ENCODE results near the gene PLEKHB2.

The PLEKHB2 gene

DNA sequence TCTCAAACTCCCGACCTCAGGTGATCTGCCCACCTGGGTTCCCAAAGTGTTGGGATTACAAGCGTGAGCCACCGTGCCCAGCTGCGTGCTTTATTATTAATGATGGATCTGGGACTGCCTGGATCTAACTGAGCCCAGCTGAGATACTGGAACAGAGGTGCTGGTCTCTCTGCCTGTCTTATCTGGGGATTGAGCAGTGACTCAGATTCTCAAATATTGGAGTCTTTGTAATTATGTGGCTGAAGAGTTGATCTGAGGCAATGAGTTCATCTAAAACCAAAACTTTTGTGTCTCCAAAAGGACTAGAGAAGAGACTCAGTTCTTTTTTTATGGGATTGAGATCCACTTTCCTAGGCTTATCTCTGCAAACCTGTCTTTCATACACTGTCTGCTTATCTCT lies 16.3 kb downstream of the PLEKHB2 start:
- H2AFZ ChIP-seq (ENCODE audit: low read depth, low read length) = no peak overlapping the region
- H4K91ac ChIP-seq (ENCODE audit: low read length) = no peak overlapping the region
- no peak overlapping the region for H2BK5ac ChIP-seq (ENCODE audit: low read depth, low read length, poor library complexity, severe bottlenecking)
- no peak overlapping the region for H2AK5ac ChIP-seq (ENCODE audit: low read length, severe bottlenecking)
- H3K27ac ChIP-seq (ENCODE audit: low read length, poor library complexity, severe bottlenecking) = no peak overlapping the region
- no peak overlapping the region for H3K9ac ChIP-seq (ENCODE audit: low read length)
- H2BK12ac ChIP-seq (ENCODE audit: low read length in 2 of 2) = no peak overlapping the region
- peaks cover 33 to 39% of the 10 kb centered on the region in 2 experiments for H3K36me3 ChIP-seq (ENCODE audit: control insufficient read depth in 1 of 2, insufficient read depth in 2 of 2, low read depth in 1 of 2, low read length in 2 of 2)
- no peak overlapping the region for H3K14ac ChIP-seq (ENCODE audit: low read length in 2 of 2)
- no peak overlapping the region for H3K4me2 ChIP-seq (ENCODE audit: low read length, poor library complexity, severe bottlenecking)
- H2BK15ac ChIP-seq (ENCODE audit: low read depth, poor library complexity, severe bottlenecking) = no peak overlapping the region
- peaks cover 40% of the 10 kb centered on the region for H3K79me1 ChIP-seq (replicated peaks; ENCODE audit: low read length, poor library complexity, severe bottlenecking)
- peaks cover 2% of the 10 kb centered on the region for H3K4me1 ChIP-seq (ENCODE audit: control insufficient read depth, insufficient read depth, low read depth, low read length)
- no peak overlapping the region for H3K23ac ChIP-seq (ENCODE audit: low read length in 2 of 2)
- H3K18ac ChIP-seq (ENCODE audit: low read depth in 1 of 2, low read length in 2 of 2) = no peak overlapping the region
- H4K8ac ChIP-seq (ENCODE audit: low read length) = no peak overlapping the region
- no peak overlapping the region for H2BK120ac ChIP-seq (ENCODE audit: low read depth, low read length)
- no peak overlapping the region for H3K4me3 ChIP-seq (ENCODE audit: insufficient read depth in 1 of 2, low read depth in 1 of 2, low read length in 2 of 2)
- no peaks in the 10 kb centered on the region for H3K9me3 ChIP-seq (ENCODE audit: control insufficient read depth, low read length)
- DNase-seq = peak; percentile 13
- H3K27me3 ChIP-seq (ENCODE audit: control insufficient read depth in 1 of 2, insufficient read depth in 1 of 2, low read length in 2 of 2) = no peaks in the 10 kb centered on the region
- 98% methylated on average over 4 of the region's 4 CpGs for WGBS
- no peak overlapping the region for H3K4ac ChIP-seq (ENCODE audit: low read depth in 1 of 2, low read length in 2 of 2)

- H3K4me3 ChIP-seq (ENCODE audit: insufficient read depth in 1 of 2, low read depth in 1 of 2, low read length in 2 of 2) = no peak overlapping the region
- 94% methylated on average over 4 of the region's 4 CpGs for WGBS
Observed at GRCh38 chr2:131122496-131122895, 17.4 kb downstream of the PLEKHB2 start.

GRCh38 chr2:131123192-131123591 lies 18.1 kb downstream of the PLEKHB2 start:
- H3K23ac ChIP-seq (ENCODE audit: low read length in 2 of 2) = no peak overlapping the region
- H2BK120ac ChIP-seq (ENCODE audit: low read depth, low read length) = no peak overlapping the region
- no peak overlapping the region for H4K91ac ChIP-seq (ENCODE audit: low read length)
- no peaks in the 10 kb centered on the region for H3K27me3 ChIP-seq (ENCODE audit: control insufficient read depth in 1 of 2, insufficient read depth in 1 of 2, low read length in 2 of 2)
- DNase-seq = no peak
- no peak overlapping the region for H2BK5ac ChIP-seq (ENCODE audit: low read depth, low read length, poor library complexity, severe bottlenecking)
- H2BK12ac ChIP-seq (ENCODE audit: low read length in 2 of 2) = no peak overlapping the region
- H3K9me3 ChIP-seq (ENCODE audit: control insufficient read depth, low read length) = no peaks in the 10 kb centered on the region
- H3K36me3 ChIP-seq (ENCODE audit: control insufficient read depth in 1 of 2, insufficient read depth in 2 of 2, low read depth in 1 of 2, low read length in 2 of 2) = peaks cover 35 to 54% of the 10 kb centered on the region in 2 experiments
- no peak overlapping the region for H3K14ac ChIP-seq (ENCODE audit: low read length in 2 of 2)
- H3K4me2 ChIP-seq (ENCODE audit: low read length, poor library complexity, severe bottlenecking) = no peak overlapping the region
- H3K79me1 ChIP-seq (replicated peaks; ENCODE audit: low read length, poor library complexity, severe bottlenecking) = peaks cover 38% of the 10 kb centered on the region
- no peak overlapping the region for H4K8ac ChIP-seq (ENCODE audit: low read length)
- H3K4me1 ChIP-seq (ENCODE audit: control insufficient read depth, insufficient read depth, low read depth, low read length) = peaks cover 2% of the 10 kb centered on the region
- WGBS = 100% methylated on average over 3 of the region's 3 CpGs
- no peak overlapping the region for H3K4ac ChIP-seq (ENCODE audit: low read depth in 1 of 2, low read length in 2 of 2)
- H3K18ac ChIP-seq (ENCODE audit: low read depth in 1 of 2, low read length in 2 of 2) = no peak overlapping the region
- no peak overlapping the region for H2AFZ ChIP-seq (ENCODE audit: low read depth, low read length)
- no peak overlapping the region for H3K27ac ChIP-seq (ENCODE audit: low read length, poor library complexity, severe bottlenecking)
- H3K9ac ChIP-seq (ENCODE audit: low read length) = no peak overlapping the region
- H3K4me3 ChIP-seq (ENCODE audit: insufficient read depth in 1 of 2, low read depth in 1 of 2, low read length in 2 of 2) = no peak overlapping the region
- H2BK15ac ChIP-seq (ENCODE audit: low read depth, poor library complexity, severe bottlenecking) = no peak overlapping the region
- H2AK5ac ChIP-seq (ENCODE audit: low read length, severe bottlenecking) = no peak overlapping the region

More at GRCh38 chr2:131122496-131122895, 17.4 kb downstream of the PLEKHB2 start:
- Histone ChIP-seq H2BK15ac (ENCODE audit: low read depth, poor library complexity, severe bottlenecking) (no peak overlapping the region), H3K4ac (ENCODE audit: low read depth in 1 of 2, low read length in 2 of 2) (no peak overlapping the region), H3K23ac (ENCODE audit: low read length in 2 of 2) (no peak overlapping the region), H3K36me3 (ENCODE audit: control insufficient read depth in 1 of 2, insufficient read depth in 2 of 2, low read depth in 1 of 2, low read length in 2 of 2) (peaks cover 31 to 47% of the 10 kb centered on the region in 2 experiments), H3K4me1 (ENCODE audit: control insufficient read depth, insufficient read depth, low read depth, low read length) (peaks cover 2% of the 10 kb centered on the region), H2AFZ (ENCODE audit: low read depth, low read length) (no peak overlapping the region), H3K14ac (ENCODE audit: low read length in 2 of 2) (no peak overlapping the region), H3K9me3 (ENCODE audit: control insufficient read depth, low read length) (no peaks in the 10 kb centered on the region), H4K8ac (ENCODE audit: low read length) (no peak overlapping the region), H3K18ac (ENCODE audit: low read depth in 1 of 2, low read length in 2 of 2) (no peak overlapping the region), H3K27ac (ENCODE audit: low read length, poor library complexity, severe bottlenecking) (no peak overlapping the region), H2AK5ac (ENCODE audit: low read length, severe bottlenecking) (no peak overlapping the region), H4K91ac (ENCODE audit: low read length) (no peak overlapping the region), H3K4me2 (ENCODE audit: low read length, poor library complexity, severe bottlenecking) (no peak overlapping the region), H2BK5ac (ENCODE audit: low read depth, low read length, poor library complexity, severe bottlenecking) (no peak overlapping the region), H2BK120ac (ENCODE audit: low read depth, low read length) (no peak overlapping the region), H2BK12ac (ENCODE audit: low read length in 2 of 2) (no peak overlapping the region), H3K79me1 (replicated peaks; ENCODE audit: low read length, poor library complexity, severe bottlenecking) (peaks cover 38% of the 10 kb centered on the region), H3K27me3 (ENCODE audit: control insufficient read depth in 1 of 2, insufficient read depth in 1 of 2, low read length in 2 of 2) (no peaks in the 10 kb centered on the region), H3K9ac (ENCODE audit: low read length) (no peak overlapping the region)
- no peak for DNase-seq

DNA sequence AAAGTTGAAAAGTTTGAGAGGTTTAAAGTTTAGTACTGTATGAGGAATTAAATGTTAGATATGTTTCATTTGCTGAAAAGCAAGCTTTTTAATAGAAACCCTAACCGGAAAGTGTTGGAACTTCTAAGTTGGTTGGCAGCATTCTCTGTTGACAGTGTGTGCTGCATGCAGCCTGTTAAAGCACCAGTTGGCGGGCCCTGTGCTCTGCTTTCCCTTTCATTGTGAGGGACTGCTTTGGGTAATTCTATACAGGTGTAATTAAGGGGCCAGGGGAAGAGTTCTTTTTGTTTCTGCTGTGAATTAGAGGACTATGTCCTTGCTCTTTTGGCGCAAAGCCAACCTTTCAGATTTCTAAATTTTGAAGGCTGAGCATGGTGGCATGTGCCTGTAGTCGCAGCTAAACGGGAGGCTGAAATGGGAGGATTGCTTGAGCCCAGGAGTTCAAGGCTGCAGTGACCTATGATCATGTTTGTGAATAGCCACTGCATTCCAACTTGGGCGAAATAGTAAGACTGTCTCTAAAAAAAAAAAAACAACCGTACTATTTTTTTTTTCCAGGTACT lies 20.1 kb downstream of the PLEKHB2 start:
- no peak overlapping the region for H2AFZ ChIP-seq (ENCODE audit: low read depth, low read length)
- no peak overlapping the region for H4K91ac ChIP-seq (ENCODE audit: low read length)
- no peak for DNase-seq
- H3K27me3 ChIP-seq (ENCODE audit: control insufficient read depth in 1 of 2, insufficient read depth in 1 of 2, low read length in 2 of 2) = no peaks in the 10 kb centered on the region
- no peak overlapping the region for H3K23ac ChIP-seq (ENCODE audit: low read length in 2 of 2)
- H3K4me2 ChIP-seq (ENCODE audit: low read length, poor library complexity, severe bottlenecking) = no peak overlapping the region
- no peak overlapping the region for H2AK5ac ChIP-seq (ENCODE audit: low read length, severe bottlenecking)
- no peak overlapping the region for H2BK5ac ChIP-seq (ENCODE audit: low read depth, low read length, poor library complexity, severe bottlenecking)
- H3K4me3 ChIP-seq (ENCODE audit: insufficient read depth in 1 of 2, low read depth in 1 of 2, low read length in 2 of 2) = no peak overlapping the region
- 98% methylated on average over 7 of the region's 7 CpGs for WGBS
- H3K79me1 ChIP-seq (replicated peaks; ENCODE audit: low read length, poor library complexity, severe bottlenecking) = peaks cover 41% of the 10 kb centered on the region
- no peaks in the 10 kb centered on the region for H3K4me1 ChIP-seq (ENCODE audit: control insufficient read depth, insufficient read depth, low read depth, low read length)
- no peak overlapping the region for H3K9ac ChIP-seq (ENCODE audit: low read length)
- H3K9me3 ChIP-seq (ENCODE audit: control insufficient read depth, low read length) = no peaks in the 10 kb centered on the region
- H3K4ac ChIP-seq (ENCODE audit: low read depth in 1 of 2, low read length in 2 of 2) = no peak overlapping the region
- H2BK15ac ChIP-seq (ENCODE audit: low read depth, poor library complexity, severe bottlenecking) = no peak overlapping the region
- no peak overlapping the region for H2BK120ac ChIP-seq (ENCODE audit: low read depth, low read length)
- no peak overlapping the region for H3K27ac ChIP-seq (ENCODE audit: low read length, poor library complexity, severe bottlenecking)
- H4K8ac ChIP-seq (ENCODE audit: low read length) = no peak overlapping the region
- H3K36me3 ChIP-seq (ENCODE audit: control insufficient read depth in 1 of 2, insufficient read depth in 2 of 2, low read depth in 1 of 2, low read length in 2 of 2) = peaks cover 42 to 73% of the 10 kb centered on the region in 2 experiments
- no peak overlapping the region for H3K14ac ChIP-seq (ENCODE audit: low read length in 2 of 2)
- H2BK12ac ChIP-seq (ENCODE audit: low read length in 2 of 2) = no peak overlapping the region
- H3K18ac ChIP-seq (ENCODE audit: low read depth in 1 of 2, low read length in 2 of 2) = no peak overlapping the region

All from mesenchymal stem cell (in vitro differentiated cells and primary cell).